GM19043 (cell line): ENCODE data around the gene DHRSX.
"Not testable (repeated sequence)": the region's sequence is repeated elsewhere in the genome, so short reads cannot be mapped to it uniquely, and the experiment has no call there.

Experiments used
- ATAC-seq: cut with Tn5 transposase; IDR thresholded peaks from one replicate; pipeline ENCODE4 v1.9.1; 2021; ENCODE audit warnings: low read depth; ENCODE audit not compliant: unreplicated experiment

Gene DHRSX

GRCh38 chrX:2240761-2241160, 260.0 kb downstream of the DHRSX start:
- ATAC-seq: not testable (repeated sequence)

DNA sequence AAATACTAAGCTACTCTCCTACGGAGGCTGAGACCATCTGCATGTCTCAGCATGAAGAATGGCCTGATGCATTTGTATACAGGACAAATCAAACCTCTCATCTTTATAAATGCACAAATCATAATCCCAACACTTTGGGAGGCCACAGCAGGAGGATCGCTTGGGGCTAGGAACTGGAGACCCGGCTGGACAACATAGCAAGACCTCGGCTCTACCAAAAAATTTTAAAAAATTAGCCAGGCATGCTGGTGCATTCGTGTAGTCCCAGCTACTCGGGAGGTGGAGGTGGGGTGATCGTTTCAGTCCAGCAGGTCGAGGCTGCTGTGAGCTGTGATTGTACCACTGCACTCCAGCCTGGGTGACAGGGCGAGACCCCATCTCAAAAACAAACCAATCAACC, 262.8 kb downstream of the DHRSX start:
- no peak for ATAC-seq

DNA sequence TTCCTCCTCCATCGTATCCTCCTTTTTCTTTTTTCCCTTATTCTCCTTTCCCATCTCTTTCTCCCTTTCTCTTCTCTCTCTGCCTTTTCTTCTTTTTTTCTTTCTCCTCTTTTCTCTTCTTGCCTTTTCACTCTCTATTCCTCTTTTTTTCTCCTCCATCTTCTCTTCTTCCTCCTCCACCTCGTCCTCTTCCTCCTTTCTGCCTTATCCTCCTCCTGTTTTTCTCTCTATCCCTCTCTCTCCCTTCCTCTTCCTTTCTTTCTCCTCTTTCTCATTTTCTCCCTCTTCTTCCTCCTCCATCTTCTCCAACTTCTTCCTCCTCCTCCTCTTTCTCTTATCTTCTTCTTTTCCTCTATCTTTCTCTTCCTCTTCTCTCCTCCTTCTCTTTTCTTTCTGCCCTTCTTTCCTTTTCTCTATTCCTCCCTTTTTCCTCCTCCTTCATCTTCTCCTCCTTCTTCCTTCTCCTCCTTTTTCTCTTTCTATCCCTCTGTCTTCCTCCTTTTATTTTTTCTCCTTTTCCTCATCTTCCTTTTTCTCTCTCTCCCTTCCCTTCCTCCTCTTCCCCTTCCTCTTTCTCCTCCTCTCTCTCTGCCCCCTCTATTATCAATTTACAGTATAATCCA, 269.1 kb downstream of the DHRSX start:
- ATAC-seq: no peak

GRCh38 chrX:2230457-2230856, 270.3 kb downstream of the DHRSX start:
- ATAC-seq: no peak

GRCh38 chrX:2228536-2228935, 272.2 kb downstream of the DHRSX start:
- ATAC-seq: no peak

DNA sequence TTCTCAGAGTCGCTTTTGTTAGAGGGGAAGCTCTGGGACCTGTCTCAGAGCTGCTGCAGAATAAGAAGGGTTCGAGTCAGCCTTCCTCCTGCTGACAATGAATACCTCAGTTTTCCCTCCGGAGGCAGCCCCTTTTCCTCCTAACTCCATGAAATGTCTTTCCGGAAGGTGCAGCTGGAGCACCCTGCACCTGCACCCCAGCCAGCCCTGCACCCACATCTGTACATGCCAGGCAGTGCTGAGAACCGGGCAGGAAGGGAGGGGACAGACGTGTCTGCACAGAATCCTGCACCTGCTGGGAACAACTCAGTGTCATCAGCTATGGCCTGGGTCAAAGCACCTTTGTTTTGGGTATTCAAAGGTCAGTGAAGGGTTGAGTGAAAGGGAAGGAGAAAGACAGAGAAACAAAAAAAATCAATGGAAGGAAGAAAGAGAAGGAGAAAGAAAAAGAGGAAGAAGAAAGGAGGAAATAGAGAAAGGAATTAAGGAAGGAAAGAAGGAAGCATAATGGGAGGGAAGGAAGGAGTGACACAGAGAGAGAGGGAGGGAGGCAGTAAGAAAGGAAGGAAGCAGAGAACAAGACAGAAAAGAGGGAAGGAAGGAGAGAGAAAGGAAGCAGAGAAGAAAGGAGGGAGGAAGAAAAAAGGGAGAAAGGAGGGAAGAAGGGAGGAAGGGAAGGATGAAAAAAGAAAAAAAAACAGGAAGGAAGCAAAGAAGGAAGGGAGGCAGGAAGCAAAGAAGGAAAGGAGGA, 273.7 kb downstream of the DHRSX start:
- ATAC-seq: no peak

- no peak for ATAC-seq
These were observed 274.6 kb downstream of the DHRSX start for GRCh38 chrX:2226182-2226581.

- ATAC-seq: no peak
These were observed 276.1 kb downstream of the DHRSX start for GRCh38 chrX:2224597-2225235.

DNA sequence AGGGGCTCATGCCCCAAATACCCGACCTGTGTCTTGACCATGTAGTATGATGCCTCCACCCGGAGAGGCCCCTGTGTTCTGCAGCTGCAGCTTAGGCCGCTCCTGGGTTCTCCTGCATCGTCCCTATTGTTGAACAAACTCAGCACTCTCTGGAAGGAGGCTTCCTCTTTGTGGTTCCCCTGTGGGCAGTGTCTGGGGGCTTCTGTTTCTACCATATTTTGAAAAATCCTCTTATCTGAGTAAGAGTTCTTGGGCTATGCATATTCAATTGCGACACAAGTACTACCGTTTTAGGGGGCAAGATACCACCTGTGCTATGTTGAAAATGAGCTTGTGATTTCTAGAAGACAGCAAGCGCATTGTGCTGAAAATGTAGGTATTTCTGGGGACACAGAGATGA, 276.6 kb downstream of the DHRSX start:
- no peak for ATAC-seq

DNA sequence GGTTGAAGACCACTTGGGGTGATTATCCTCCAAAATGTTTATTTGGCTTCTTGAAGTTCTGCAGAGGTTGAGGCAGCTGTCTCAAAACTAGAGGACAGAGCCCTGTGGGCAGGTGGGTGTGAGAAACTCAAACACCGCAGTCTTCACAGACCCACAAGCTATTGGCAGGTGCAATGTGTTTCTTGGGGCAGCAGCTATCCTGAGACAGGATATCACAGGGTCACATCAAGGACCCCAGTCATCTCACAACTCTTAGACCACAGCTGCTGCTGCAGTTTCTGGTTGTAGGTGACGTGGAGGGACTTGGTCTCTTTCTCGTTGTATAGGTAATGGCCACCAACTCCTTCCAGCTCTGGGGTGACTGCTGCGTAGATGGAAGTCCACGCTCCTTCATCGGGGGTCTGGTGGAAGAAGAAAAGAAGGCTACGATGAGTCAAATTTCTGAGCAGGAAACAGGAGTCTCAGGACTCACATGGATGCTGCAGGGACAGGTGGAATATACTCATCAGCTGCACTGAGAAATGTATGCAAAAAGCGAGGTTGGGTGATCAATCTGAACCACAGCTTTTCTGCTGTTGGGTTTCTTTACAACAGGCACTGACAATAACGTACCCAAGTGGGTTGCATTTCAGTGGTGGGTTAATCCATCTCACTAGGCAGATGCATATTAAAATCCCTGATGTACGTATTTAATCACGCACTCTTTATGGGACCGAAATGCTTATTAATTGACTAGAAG, 279.8 kb downstream of the DHRSX start:
- peak; percentile 51 for ATAC-seq

- no peak for ATAC-seq
These were observed 280.5 kb downstream of the DHRSX start for GRCh38 chrX:2220296-2220695.

- ATAC-seq: not testable (repeated sequence)
These were observed 286.5 kb downstream of the DHRSX start for GRCh38 chrX:2214138-2214823.

DNA sequence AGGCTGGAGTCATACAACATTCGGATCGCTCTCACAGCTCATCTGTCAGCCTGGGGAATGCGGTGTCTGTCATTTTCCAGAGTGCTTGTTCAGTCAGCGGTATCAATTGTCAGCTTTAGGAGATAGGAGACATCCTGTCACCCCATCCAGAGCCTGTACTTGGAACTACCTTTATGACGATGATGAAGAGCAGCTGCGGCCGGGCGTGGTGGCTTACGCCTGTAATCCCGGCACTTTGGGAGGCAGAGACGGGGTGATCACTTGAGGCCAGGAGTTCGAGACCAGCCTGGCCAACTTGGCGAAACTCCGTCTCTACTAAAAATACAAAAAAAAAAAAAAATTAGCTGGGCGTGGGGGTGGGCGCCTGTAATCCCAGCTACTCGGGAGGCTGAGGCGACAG, 289.1 kb downstream of the DHRSX start:
- ATAC-seq: not testable (repeated sequence)

DNA sequence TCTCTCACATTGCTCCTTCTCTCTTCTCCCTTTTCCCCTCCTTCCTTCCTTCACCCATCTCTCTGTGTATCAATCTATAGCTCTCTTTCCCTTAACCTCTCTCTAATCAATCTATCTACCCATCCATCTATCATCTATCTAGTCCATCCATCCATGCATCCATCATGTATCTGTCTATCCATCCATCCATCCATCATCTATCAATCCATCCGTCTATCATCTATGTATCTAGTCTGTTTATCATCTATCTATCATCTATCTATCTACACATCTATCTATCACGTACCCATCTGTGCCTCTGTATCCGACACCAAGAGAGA, 307.5 kb downstream of the DHRSX start:
- ATAC-seq: no peak

GRCh38 chrX:2192584-2193272, 308.0 kb downstream of the DHRSX start:
- ATAC-seq: peak; percentile 85

GRCh38 chrX:2188840-2189239, 311.9 kb downstream of the DHRSX start:
- ATAC-seq: no peak

DNA sequence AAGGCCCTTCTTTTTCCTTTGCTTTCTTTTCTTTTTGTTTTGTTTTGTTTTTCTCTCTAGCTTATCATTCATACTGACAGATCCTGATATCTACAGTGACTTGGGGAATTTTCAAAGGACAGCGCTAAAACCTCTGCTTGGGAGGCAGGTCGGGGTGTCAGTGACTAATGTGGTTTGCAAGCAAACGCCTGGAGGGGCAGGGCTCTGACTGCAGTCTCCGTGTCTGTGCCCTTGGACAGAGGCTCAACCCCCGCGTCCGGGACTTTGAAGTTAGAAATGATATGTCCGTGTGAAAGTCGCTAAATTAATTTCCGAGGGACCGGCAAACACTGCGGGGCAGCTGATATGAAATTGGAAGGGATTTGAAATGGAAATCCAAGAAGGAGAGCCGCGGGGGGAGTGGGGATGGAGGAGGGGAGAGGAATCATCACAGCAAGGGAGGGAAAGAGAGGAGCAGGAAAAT, 312.4 kb downstream of the DHRSX start:
- no peak for ATAC-seq

GRCh38 chrX:2187352-2188115, 313.2 kb downstream of the DHRSX start:
- no peak for ATAC-seq

GRCh38 chrX:2185341-2186082, 315.3 kb downstream of the DHRSX start:
- ATAC-seq: no peak
